GM10266 (cell line): ENCODE measurements around the gene MSRB3.

Experiments
- DNase-seq: peaks from one replicate; pipeline ENCODE4 v3.0.0; 2012; ENCODE audit errors: extremely low spot score
- CTCF ChIP-seq: IDR thresholded peaks from 2 replicates; pipeline ENCODE4 v1.5.1; 2012; ENCODE audit warnings: mild to moderate bottlenecking, low read depth; ENCODE audit not compliant: control insufficient read depth, insufficient read depth; ENCODE audit errors: missing control alignments

Gene MSRB3

GRCh38 chr12:65355461-65355860, 77.0 kb downstream of the MSRB3 start:
- TF ChIP-seq CTCF = no peak
- DNase-seq = no peak

- TF ChIP-seq CTCF = no peak
- no peak for DNase-seq
Measured at GRCh38 chr12:65362234-65363031, 84.0 kb downstream of the MSRB3 start.

- no peak for DNase-seq
- no peak for TF ChIP-seq CTCF
Measured at GRCh38 chr12:65364046-65364445, 85.6 kb downstream of the MSRB3 start.

- DNase-seq = no peak
Measured at GRCh38 chr12:65367396-65367795, 88.9 kb downstream of the MSRB3 start.

GRCh38 chr12:65368055-65368454, 89.6 kb downstream of the MSRB3 start:
- no peak for DNase-seq
- TF ChIP-seq CTCF = no peak

More at GRCh38 chr12:65367396-65367795, 88.9 kb downstream of the MSRB3 start:
- TF ChIP-seq CTCF = no peak

GRCh38 chr12:65372574-65372973, 94.1 kb downstream of the MSRB3 start:
- DNase-seq = no peak
- no peak for TF ChIP-seq CTCF

- no peak for DNase-seq
- TF ChIP-seq CTCF = no peak
Measured at GRCh38 chr12:65384240-65384639, 105.8 kb downstream of the MSRB3 start.
